ENCODE measurements around the gene KIF3C. TPM values are rescaled to one million over a fixed set of nuclear protein-coding genes. Genes with fewer than 3 reads are reported as not detected.
"Not testable (repeated sequence)": the region's sequence is repeated elsewhere in the genome, so short reads cannot be mapped to it uniquely, and the experiment has no call there.

Gene KIF3C
- total RNA-seq, 1 donor from 2014 or later = 6.5 TPM

- no peaks in the 10 kb centered on the region for H3K27me3 ChIP-seq
- DNase-seq = no peak
- no peaks in the 10 kb centered on the region for H3K9me3 ChIP-seq
- no peak for ATAC-seq
- intact Hi-C loops (cut with DNase I) = no loop called here
- H3K4me1 ChIP-seq = peaks cover 2% of the 10 kb centered on the region
- H3K27ac ChIP-seq = no peak overlapping the region
- TF ChIP-seq, protein P1, sequence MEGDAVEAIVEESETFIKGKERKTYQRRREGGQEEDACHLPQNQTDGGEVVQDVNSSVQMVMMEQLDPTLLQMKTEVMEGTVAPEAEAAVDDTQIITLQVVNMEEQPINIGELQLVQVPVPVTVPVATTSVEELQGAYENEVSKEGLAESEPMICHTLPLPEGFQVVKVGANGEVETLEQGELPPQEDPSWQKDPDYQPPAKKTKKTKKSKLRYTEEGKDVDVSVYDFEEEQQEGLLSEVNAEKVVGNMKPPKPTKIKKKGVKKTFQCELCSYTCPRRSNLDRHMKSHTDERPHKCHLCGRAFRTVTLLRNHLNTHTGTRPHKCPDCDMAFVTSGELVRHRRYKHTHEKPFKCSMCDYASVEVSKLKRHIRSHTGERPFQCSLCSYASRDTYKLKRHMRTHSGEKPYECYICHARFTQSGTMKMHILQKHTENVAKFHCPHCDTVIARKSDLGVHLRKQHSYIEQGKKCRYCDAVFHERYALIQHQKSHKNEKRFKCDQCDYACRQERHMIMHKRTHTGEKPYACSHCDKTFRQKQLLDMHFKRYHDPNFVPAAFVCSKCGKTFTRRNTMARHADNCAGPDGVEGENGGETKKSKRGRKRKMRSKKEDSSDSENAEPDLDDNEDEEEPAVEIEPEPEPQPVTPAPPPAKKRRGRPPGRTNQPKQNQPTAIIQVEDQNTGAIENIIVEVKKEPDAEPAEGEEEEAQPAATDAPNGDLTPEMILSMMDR (IDR thresholded peaks at IDR 0.05) = no peak
- H3K36me3 ChIP-seq = no peaks in the 10 kb centered on the region
- H3K4me3 ChIP-seq = no peak overlapping the region
Measured at GRCh38 chr2:25966531-25967270, 15.6 kb downstream of the KIF3C start.

DNA sequence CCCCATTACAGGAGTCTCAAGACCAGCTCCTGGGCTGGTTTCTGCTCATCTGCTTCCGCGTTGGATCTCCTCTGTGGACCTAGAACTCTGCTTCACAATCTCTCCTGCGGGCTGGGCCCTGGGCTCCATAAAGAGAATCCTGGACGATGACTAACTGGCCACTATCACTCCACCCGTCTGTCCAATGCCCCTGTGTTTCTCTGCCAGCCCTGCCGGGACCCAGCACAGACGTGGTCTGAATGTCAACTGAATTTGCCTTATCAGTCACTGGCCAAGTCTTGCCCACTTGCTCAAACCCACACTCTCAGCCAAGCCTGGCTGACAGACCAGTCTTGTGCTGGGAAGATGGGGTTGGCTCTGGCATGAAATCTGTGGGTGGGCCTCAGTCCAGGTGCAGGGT is 17.4 kb downstream of the KIF3C start:
- no peaks in the 10 kb centered on the region for H3K36me3 ChIP-seq
- intact Hi-C loops (cut with DNase I) = no loop called here
- H3K9me3 ChIP-seq = no peaks in the 10 kb centered on the region
- H3K27me3 ChIP-seq = no peaks in the 10 kb centered on the region
- H3K27ac ChIP-seq = no peak overlapping the region
- TF ChIP-seq, protein P1 (IDR thresholded peaks at IDR 0.05) = no peak
- no peak overlapping the region for H3K4me3 ChIP-seq
- ATAC-seq = no peak
- H3K4me1 ChIP-seq = peaks cover 16% of the 10 kb centered on the region
- no peak for DNase-seq

GRCh38 chr2:25960920-25961319 is 21.4 kb downstream of the KIF3C start:
- Histone ChIP-seq H3K9me3 (no peaks in the 10 kb centered on the region), H3K27me3 (no peaks in the 10 kb centered on the region), H3K4me3 (no peak overlapping the region), H3K4me1 (peaks cover 16% of the 10 kb centered on the region), H3K27ac (no peak overlapping the region), H3K36me3 (no peaks in the 10 kb centered on the region)
- intact Hi-C loops (cut with DNase I) = no loop called here
- DNase-seq = no peak
- ATAC-seq = peak; percentile 75
- TF ChIP-seq, protein P1 (IDR thresholded peaks at IDR 0.05) = no peak

DNA sequence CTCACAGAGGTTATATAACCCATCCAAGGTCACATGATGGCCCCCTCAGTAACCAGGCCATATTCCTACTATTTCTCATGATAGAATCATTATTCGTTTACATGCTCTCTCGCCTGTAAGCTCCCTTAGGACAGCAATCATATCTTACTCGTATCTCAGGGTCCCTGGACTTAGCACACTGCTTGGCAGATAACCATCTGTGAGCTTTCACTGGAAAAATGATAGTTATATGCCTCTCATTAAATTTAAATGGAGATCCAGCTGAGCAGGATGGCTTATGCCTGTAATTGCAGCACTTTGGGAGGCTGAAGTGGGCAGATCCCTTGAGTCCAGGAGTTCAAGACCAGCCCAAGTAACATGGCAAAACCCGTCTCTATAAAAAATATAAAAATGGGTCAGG is 21.9 kb downstream of the KIF3C start:
- DNase-seq = no peak
- H3K4me1 ChIP-seq = peaks cover 16% of the 10 kb centered on the region
- no peak overlapping the region for H3K27ac ChIP-seq
- TF ChIP-seq, protein P1 (IDR thresholded peaks at IDR 0.05) = no peak
- no peaks in the 10 kb centered on the region for H3K27me3 ChIP-seq
- no peaks in the 10 kb centered on the region for H3K36me3 ChIP-seq
- no peak for ATAC-seq
- intact Hi-C loops (cut with DNase I) = no loop called here
- no peaks in the 10 kb centered on the region for H3K9me3 ChIP-seq
- no peak overlapping the region for H3K4me3 ChIP-seq

DNA sequence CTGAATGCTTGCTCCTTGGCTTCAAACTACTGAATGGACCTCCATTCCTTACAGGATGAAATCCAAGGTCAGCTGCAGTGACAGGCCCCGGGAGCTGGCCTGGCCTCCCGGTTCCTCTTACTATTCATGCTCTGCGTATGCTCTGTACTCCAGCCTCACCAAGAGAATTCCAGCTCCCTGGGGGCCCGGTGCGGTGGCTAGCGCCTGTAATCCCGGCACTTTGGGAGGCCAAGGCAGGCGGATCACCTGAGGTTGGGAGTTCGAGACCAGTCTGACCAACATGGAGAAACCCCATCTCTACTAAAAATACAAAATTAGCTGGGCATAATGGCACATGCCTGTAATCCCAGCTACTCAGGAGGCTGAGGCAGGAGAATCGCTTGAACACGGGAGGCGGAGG is 23.7 kb downstream of the KIF3C start:
- ATAC-seq, H3K27me3 ChIP-seq, DNase-seq, H3K27ac ChIP-seq, H3K9me3 ChIP-seq, H3K36me3 ChIP-seq, H3K4me3 ChIP-seq: not testable (repeated sequence)
- intact Hi-C loops (cut with DNase I) = loop anchor here (10.0 kb wide), 1 partner anchor 186 kb away; no protein-coding TSS in a partner anchor
- H3K4me1 ChIP-seq = peaks cover 16% of the 10 kb centered on the region

DNA sequence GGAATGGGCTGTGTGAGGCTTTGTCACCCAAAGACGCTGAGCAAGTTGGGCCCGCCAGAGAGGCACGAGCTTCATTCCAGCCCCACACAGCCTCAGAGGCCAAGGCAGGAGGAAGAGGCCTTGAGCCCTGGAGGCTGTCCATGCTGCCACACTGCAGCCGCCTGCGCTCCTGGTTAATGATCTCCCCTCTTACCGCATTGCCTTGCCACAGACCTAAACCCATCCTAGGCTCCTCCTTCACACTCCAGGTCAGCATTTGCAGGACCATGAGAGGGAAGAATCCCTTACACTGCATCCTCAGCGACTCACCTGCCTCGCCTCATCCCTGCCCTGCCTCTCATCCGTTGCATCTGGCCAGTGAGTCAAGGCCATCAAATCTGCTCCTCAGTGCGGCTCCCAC is 24.6 kb downstream of the KIF3C start:
- no peak overlapping the region for H3K27ac ChIP-seq
- H3K27me3 ChIP-seq = no peaks in the 10 kb centered on the region
- TF ChIP-seq, protein P1 (IDR thresholded peaks at IDR 0.05) = no peak
- H3K4me1 ChIP-seq = peaks cover 16% of the 10 kb centered on the region
- H3K36me3 ChIP-seq = no peaks in the 10 kb centered on the region
- no peak for ATAC-seq
- H3K4me3 ChIP-seq = no peak overlapping the region
- DNase-seq = no peak
- no peaks in the 10 kb centered on the region for H3K9me3 ChIP-seq
- intact Hi-C loops (cut with DNase I) = loop anchor here (10.0 kb wide), 1 partner anchor 187 kb away; no protein-coding TSS in a partner anchor

All from upper lobe of right lung (tissue), 1 donor.